KMS-11 (cell line): ENCODE measurements around the gene SP110.
"Not testable (repeated sequence)": the region's sequence is repeated elsewhere in the genome, so short reads cannot be mapped to it uniquely, and the experiment has no call there.

ENCODE experiments used
- H2AFZ ChIP-seq: fragments of 200-600 bp; sonication (generic); 2 replicates; pipeline ENCODE4 v1.6.1; 2016; ENCODE audit warnings: antibody characterized with exemption, mixed run types, low read depth
- H3K27ac ChIP-seq: fragments of 200-600 bp; sonication (generic); 2 replicates; pipeline ENCODE4 v1.6.1; 2016; ENCODE audit warnings: mild to moderate bottlenecking, mixed run types
- H3K27me3 ChIP-seq: fragments of 200-600 bp; sonication (generic); 2 replicates; pipeline ENCODE4 v1.6.1; 2017; ENCODE audit warnings: mild to moderate bottlenecking, low read depth, mixed run types, moderate library complexity; ENCODE audit not compliant: insufficient read depth
- H3K36me3 ChIP-seq: fragments of 200-600 bp; sonication (generic); 2 replicates; pipeline ENCODE4 v1.6.1; 2017; ENCODE audit warnings: mild to moderate bottlenecking, mixed run types; ENCODE audit not compliant: insufficient read depth
- H3K4me1 ChIP-seq: fragments of 200-600 bp; sonication (generic); 2 replicates; pipeline ENCODE4 v1.6.1; 2016; ENCODE audit warnings: mild to moderate bottlenecking, low read depth, mixed run types; ENCODE audit not compliant: poor library complexity, severe bottlenecking
- H3K4me2 ChIP-seq: fragments of 200-600 bp; sonication (generic); 2 replicates; pipeline ENCODE4 v1.7.0; 2016; ENCODE audit warnings: mild to moderate bottlenecking, mixed run types
- H3K4me3 ChIP-seq: fragments of 200-600 bp; sonication (generic); IDR thresholded peaks from 2 replicates; pipeline ENCODE4 v1.6.1; 2017; ENCODE audit warnings: low read depth, low read length, mixed read lengths; ENCODE audit not compliant: insufficient read depth
- H3K79me2 ChIP-seq: fragments of 200-600 bp; sonication (generic); 2 replicates; pipeline ENCODE4 v1.6.1; 2016; ENCODE audit warnings: low read depth, mixed run types; ENCODE audit not compliant: insufficient read depth
- H3K9ac ChIP-seq: fragments of 200-600 bp; sonication (generic); 2 replicates; pipeline ENCODE4 v1.6.1; 2016; ENCODE audit warnings: mild to moderate bottlenecking, mixed run types
- H4K20me1 ChIP-seq: fragments of 200-600 bp; sonication (generic); 2 replicates; pipeline ENCODE4 v1.6.1; 2016; ENCODE audit warnings: mild to moderate bottlenecking, mixed run types; ENCODE audit not compliant: insufficient read depth
- TF ChIP-seq, protein P1 (sequence below): fragments of 200-600 bp; sonication (generic); conservative IDR thresholded peaks from 2 replicates; pipeline ENCODE4 v1.6.1; 2017; ENCODE audit warnings: low read depth, mild to moderate bottlenecking, antibody characterized with exemption, low read length, moderate library complexity, mixed read lengths

The SP110 gene

GRCh38 chr2:230266638-230267037 is 46.9 kb upstream of the SP110 start:
- no peaks in the 10 kb centered on the region for H3K36me3 ChIP-seq
- no peak overlapping the region for H2AFZ ChIP-seq
- no peak overlapping the region for H3K27ac ChIP-seq
- no peaks in the 10 kb centered on the region for H3K79me2 ChIP-seq
- no peak overlapping the region for H3K9ac ChIP-seq
- no peaks in the 10 kb centered on the region for H3K27me3 ChIP-seq
- TF ChIP-seq, protein P1, sequence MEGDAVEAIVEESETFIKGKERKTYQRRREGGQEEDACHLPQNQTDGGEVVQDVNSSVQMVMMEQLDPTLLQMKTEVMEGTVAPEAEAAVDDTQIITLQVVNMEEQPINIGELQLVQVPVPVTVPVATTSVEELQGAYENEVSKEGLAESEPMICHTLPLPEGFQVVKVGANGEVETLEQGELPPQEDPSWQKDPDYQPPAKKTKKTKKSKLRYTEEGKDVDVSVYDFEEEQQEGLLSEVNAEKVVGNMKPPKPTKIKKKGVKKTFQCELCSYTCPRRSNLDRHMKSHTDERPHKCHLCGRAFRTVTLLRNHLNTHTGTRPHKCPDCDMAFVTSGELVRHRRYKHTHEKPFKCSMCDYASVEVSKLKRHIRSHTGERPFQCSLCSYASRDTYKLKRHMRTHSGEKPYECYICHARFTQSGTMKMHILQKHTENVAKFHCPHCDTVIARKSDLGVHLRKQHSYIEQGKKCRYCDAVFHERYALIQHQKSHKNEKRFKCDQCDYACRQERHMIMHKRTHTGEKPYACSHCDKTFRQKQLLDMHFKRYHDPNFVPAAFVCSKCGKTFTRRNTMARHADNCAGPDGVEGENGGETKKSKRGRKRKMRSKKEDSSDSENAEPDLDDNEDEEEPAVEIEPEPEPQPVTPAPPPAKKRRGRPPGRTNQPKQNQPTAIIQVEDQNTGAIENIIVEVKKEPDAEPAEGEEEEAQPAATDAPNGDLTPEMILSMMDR = no peak
- H3K4me2 ChIP-seq = no peak overlapping the region
- H4K20me1 ChIP-seq = no peaks in the 10 kb centered on the region
- no peak overlapping the region for H3K4me3 ChIP-seq
- H3K4me1 ChIP-seq = no peaks in the 10 kb centered on the region

DNA sequence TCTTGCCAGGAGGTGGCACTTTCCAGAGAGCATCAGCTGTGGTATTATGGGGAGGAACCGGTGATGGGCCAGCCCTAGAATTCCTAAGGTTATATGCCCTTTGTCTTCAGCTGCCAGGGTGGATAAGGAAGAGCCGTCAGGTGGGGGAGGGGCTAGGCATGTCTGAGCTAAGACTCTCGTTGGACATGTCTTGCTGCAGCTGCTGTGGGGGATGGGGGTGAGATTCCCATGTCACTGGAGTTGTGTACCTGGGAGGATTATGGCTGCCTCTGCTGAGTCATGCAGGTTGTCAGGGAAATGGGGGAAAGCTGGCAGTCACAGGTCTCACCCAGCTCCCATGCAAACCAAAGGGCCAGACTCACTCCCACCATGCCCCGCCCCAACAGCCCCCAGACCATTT is 45.2 kb upstream of the SP110 start:
- H3K4me2 ChIP-seq, H3K79me2 ChIP-seq, H3K27me3 ChIP-seq: not testable (repeated sequence)

GRCh38 chr2:230262246-230262645 is 42.5 kb upstream of the SP110 start:
- Histone ChIP-seq H3K79me2 (no peaks in the 10 kb centered on the region), H3K4me1 (no peaks in the 10 kb centered on the region), H3K27ac (no peak overlapping the region), H3K27me3 (no peaks in the 10 kb centered on the region), H3K36me3 (no peaks in the 10 kb centered on the region), H2AFZ (no peak overlapping the region), H3K4me3 (no peak overlapping the region), H4K20me1 (no peaks in the 10 kb centered on the region), H3K4me2 (no peak overlapping the region), H3K9ac (no peak overlapping the region)
- TF ChIP-seq, protein P1 = no peak

More for the DNA sequence above, 45.2 kb upstream of the SP110 start:
- not testable (repeated sequence) for H3K4me3 ChIP-seq, H3K36me3 ChIP-seq, H2AFZ ChIP-seq, H3K27ac ChIP-seq, H3K9ac ChIP-seq, H3K4me1 ChIP-seq, H4K20me1 ChIP-seq

- Histone ChIP-seq H2AFZ (no peak overlapping the region), H3K9ac (no peak overlapping the region), H4K20me1 (no peaks in the 10 kb centered on the region), H3K36me3 (no peaks in the 10 kb centered on the region), H3K27me3 (no peaks in the 10 kb centered on the region), H3K27ac (no peak overlapping the region), H3K4me2 (no peak overlapping the region), H3K79me2 (no peaks in the 10 kb centered on the region), H3K4me1 (no peaks in the 10 kb centered on the region), H3K4me3 (no peak overlapping the region)
- TF ChIP-seq, protein P1 = no peak
Measured at GRCh38 chr2:230258483-230258882, 38.7 kb upstream of the SP110 start.

DNA sequence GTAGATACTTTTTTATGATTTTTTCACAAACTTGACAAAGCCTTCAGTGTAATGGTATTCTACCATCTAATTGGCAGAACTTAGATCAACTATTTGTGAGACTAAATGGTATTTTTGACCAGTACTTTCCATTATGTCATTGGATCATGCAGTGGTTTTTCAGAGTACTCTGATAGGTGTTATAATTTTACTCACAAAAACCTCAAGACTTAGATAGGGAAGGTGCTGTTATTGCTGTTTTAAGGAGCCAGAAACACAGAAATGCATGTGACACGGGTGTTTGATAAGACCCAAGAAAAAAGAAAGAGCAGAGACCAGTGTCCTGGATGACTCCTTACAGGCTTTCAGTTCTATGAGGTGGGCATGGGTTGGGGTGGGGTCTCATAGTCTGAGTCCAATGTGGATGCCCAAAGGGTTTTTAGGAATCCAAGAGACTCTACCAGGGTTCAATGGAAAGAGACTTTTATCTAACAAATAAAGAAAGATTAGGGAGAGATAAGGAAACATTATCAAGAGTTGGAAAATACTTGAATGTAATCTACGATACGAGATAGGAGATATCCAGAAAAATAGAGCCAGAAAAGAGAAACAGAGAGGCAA is 37.0 kb upstream of the SP110 start:
- H3K4me1 ChIP-seq = no peaks in the 10 kb centered on the region
- H3K27me3 ChIP-seq = no peaks in the 10 kb centered on the region
- no peak overlapping the region for H3K9ac ChIP-seq
- no peak overlapping the region for H3K27ac ChIP-seq
- TF ChIP-seq, protein P1 = no peak
- H2AFZ ChIP-seq = no peak overlapping the region
- no peaks in the 10 kb centered on the region for H3K36me3 ChIP-seq
- H3K4me3 ChIP-seq = no peak overlapping the region
- H3K4me2 ChIP-seq = no peak overlapping the region
- H3K79me2 ChIP-seq = no peaks in the 10 kb centered on the region
- no peaks in the 10 kb centered on the region for H4K20me1 ChIP-seq
